Hepatocyte (in vitro differentiated cells): Measurements from ENCODE around the gene ZBTB7C. TPM values are rescaled to one million over a fixed set of nuclear protein-coding genes. Genes with fewer than 3 reads are reported as not detected.

ENCODE experiments used
- DNase-seq: peaks from one replicate; pipeline ENCODE4 v3.0.0-alpha.2; 2016; ENCODE audit warnings: low spot score
- H2AFZ ChIP-seq: fragments of 200-600 bp; sonication (generic); 2 replicates; pipeline ENCODE4 v1.6.0; 2016; ENCODE audit warnings: antibody characterized with exemption, mild to moderate bottlenecking
- H3K27ac ChIP-seq: fragments of 200-600 bp; sonication (generic); 2 replicates; pipeline ENCODE4 v1.5.1; 2016; ENCODE audit warnings: mild to moderate bottlenecking
- H3K27me3 ChIP-seq: fragments of 200-600 bp; sonication (generic); 2 replicates; pipeline ENCODE4 v1.6.1; 2016
- H3K36me3 ChIP-seq: fragments of 200-600 bp; sonication (generic); replicated peaks from 2 replicates; pipeline ENCODE4 v1.5.1; 2016; ENCODE audit warnings: low read depth; ENCODE audit not compliant: insufficient read depth
- H3K4me1 ChIP-seq: fragments of 200-600 bp; sonication (generic); 2 replicates; pipeline ENCODE4 v1.5.1; 2016; ENCODE audit warnings: mild to moderate bottlenecking, moderate library complexity; ENCODE audit not compliant: insufficient read depth
- H3K4me2 ChIP-seq: fragments of 200-600 bp; sonication (generic); 2 replicates; pipeline ENCODE4 v1.6.0; 2016
- H3K4me3 ChIP-seq: fragments of 200-600 bp; sonication (generic); 2 replicates; pipeline ENCODE4 v1.5.1; 2016; ENCODE audit warnings: mild to moderate bottlenecking
- H3K79me2 ChIP-seq: fragments of 200-600 bp; sonication (generic); 2 replicates; pipeline ENCODE4 v1.6.0; 2017; ENCODE audit warnings: mild to moderate bottlenecking
- H3K9me2 ChIP-seq: fragments of 200-600 bp; sonication (generic); replicated peaks from 2 replicates; pipeline ENCODE4 v1.6.0; 2017; ENCODE audit warnings: mild to moderate bottlenecking; ENCODE audit not compliant: insufficient read depth
- H3K9me3 ChIP-seq: fragments of 200-600 bp; sonication (generic); 2 replicates; pipeline ENCODE4 v1.5.1; 2016; ENCODE audit warnings: low read depth, mild to moderate bottlenecking
- H4K20me1 ChIP-seq: fragments of 200-600 bp; sonication (generic); 2 replicates; pipeline ENCODE4 v1.6.0; 2016; ENCODE audit warnings: mild to moderate bottlenecking; ENCODE audit not compliant: insufficient read depth, poor library complexity, severe bottlenecking
- EZH2 ChIP-seq: fragments of 200-600 bp; sonication (generic); IDR thresholded peaks from 2 replicates; pipeline ENCODE4 v1.6.1; 2016; ENCODE audit warnings: antibody characterized with exemption, mild to moderate bottlenecking, borderline replicate concordance
- EZH2phosphoT487 ChIP-seq: fragments of 200-600 bp; sonication (generic); IDR thresholded peaks from one replicate; pipeline ENCODE4 v1.6.1; 2018; ENCODE audit warnings: antibody characterized with exemption, mild to moderate bottlenecking, low read depth, moderate library complexity; ENCODE audit not compliant: unreplicated experiment, severe bottlenecking
- WGBS: methylation state at CpG from one replicate; pipeline ENCODE4 v1.1.6; 2016; ENCODE audit warnings: low lambda C conversion rate; ENCODE audit errors: missing lambda C conversion rate; 5-methylcytosine and 5-hydroxymethylcytosine counted together
- polyA plus RNA-seq: library from polyadenylated mRNA; unstranded; fragments of >200 nt; fragmentation: Nextera tagmentation; extraction: Ambion mirVana; gene quantifications from 2 replicates; pipeline ENCODE4 v1.2.1, GENCODE V29; 2016
- total RNA-seq: library from RNA; depleted of rRNA; stranded (reverse); fragments of >200 nt; gene quantifications from 2 replicates; pipeline ENCODE4 v1.2.3, GENCODE V29; 2014
- TF ChIP-seq, protein P1 (sequence below): fragments of 200-600 bp; sonication (generic); IDR thresholded peaks from 2 replicates; pipeline ENCODE4 v1.5.1; 2016; ENCODE audit warnings: antibody characterized with exemption, mild to moderate bottlenecking; ENCODE audit not compliant: poor library complexity

Gene ZBTB7C
- total and polyA plus RNA-seq, 2 experiments from 2014 or later: 0.70 to 1.0 TPM

GRCh38 chr18:48229552-48229981, 179.6 kb downstream of the ZBTB7C start:
- H3K4me2 ChIP-seq: no peak overlapping the region

GRCh38 chr18:48228841-48229240, 180.3 kb downstream of the ZBTB7C start:
- H3K36me3 ChIP-seq: no peaks in the 10 kb centered on the region

More at GRCh38 chr18:48229552-48229981, 179.6 kb downstream of the ZBTB7C start:
- H3K27ac ChIP-seq: no peak overlapping the region
- no peaks in the 10 kb centered on the region for H3K79me2 ChIP-seq
- no peak for DNase-seq
- H2AFZ ChIP-seq: no peak overlapping the region
- TF ChIP-seq EZH2 (no peak), EZH2phosphoT487 (no peak)
- TF ChIP-seq, protein P1, sequence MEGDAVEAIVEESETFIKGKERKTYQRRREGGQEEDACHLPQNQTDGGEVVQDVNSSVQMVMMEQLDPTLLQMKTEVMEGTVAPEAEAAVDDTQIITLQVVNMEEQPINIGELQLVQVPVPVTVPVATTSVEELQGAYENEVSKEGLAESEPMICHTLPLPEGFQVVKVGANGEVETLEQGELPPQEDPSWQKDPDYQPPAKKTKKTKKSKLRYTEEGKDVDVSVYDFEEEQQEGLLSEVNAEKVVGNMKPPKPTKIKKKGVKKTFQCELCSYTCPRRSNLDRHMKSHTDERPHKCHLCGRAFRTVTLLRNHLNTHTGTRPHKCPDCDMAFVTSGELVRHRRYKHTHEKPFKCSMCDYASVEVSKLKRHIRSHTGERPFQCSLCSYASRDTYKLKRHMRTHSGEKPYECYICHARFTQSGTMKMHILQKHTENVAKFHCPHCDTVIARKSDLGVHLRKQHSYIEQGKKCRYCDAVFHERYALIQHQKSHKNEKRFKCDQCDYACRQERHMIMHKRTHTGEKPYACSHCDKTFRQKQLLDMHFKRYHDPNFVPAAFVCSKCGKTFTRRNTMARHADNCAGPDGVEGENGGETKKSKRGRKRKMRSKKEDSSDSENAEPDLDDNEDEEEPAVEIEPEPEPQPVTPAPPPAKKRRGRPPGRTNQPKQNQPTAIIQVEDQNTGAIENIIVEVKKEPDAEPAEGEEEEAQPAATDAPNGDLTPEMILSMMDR: no peak
- H3K27me3 ChIP-seq: no peaks in the 10 kb centered on the region
- WGBS: 63% methylated on average over 8 of the region's 8 CpGs
- H3K4me3 ChIP-seq: no peak overlapping the region
- H3K9me2 ChIP-seq: no peaks in the 10 kb centered on the region
- no peaks in the 10 kb centered on the region for H3K36me3 ChIP-seq
- H3K4me1 ChIP-seq: no peaks in the 10 kb centered on the region
- H3K9me3 ChIP-seq: no peaks in the 10 kb centered on the region
- no peaks in the 10 kb centered on the region for H4K20me1 ChIP-seq

GRCh38 chr18:48228301-48228715, 180.9 kb downstream of the ZBTB7C start:
- Histone ChIP-seq H3K4me1 (no peaks in the 10 kb centered on the region), H4K20me1 (no peaks in the 10 kb centered on the region), H3K27ac (no peak overlapping the region), H3K4me2 (no peak overlapping the region), H3K27me3 (no peaks in the 10 kb centered on the region), H3K4me3 (no peak overlapping the region), H2AFZ (no peak overlapping the region), H3K36me3 (no peaks in the 10 kb centered on the region), H3K9me2 (no peaks in the 10 kb centered on the region), H3K79me2 (no peaks in the 10 kb centered on the region), H3K9me3 (no peaks in the 10 kb centered on the region)
- WGBS: 84% methylated on average over 2 of the region's 2 CpGs
- TF ChIP-seq EZH2phosphoT487 (no peak), EZH2 (no peak)
- DNase-seq: no peak

More at GRCh38 chr18:48228841-48229240, 180.3 kb downstream of the ZBTB7C start:
- Histone ChIP-seq H2AFZ (no peak overlapping the region), H4K20me1 (no peaks in the 10 kb centered on the region), H3K79me2 (no peaks in the 10 kb centered on the region), H3K27me3 (no peaks in the 10 kb centered on the region), H3K9me2 (no peaks in the 10 kb centered on the region), H3K4me3 (no peak overlapping the region), H3K4me1 (no peaks in the 10 kb centered on the region), H3K4me2 (no peak overlapping the region), H3K9me3 (no peaks in the 10 kb centered on the region), H3K27ac (no peak overlapping the region)
- no peak for DNase-seq
- no peak for TF ChIP-seq EZH2phosphoT487
- TF ChIP-seq EZH2: no peak
- TF ChIP-seq, protein P1: no peak
- 85% methylated on average over 10 of the region's 10 CpGs for WGBS

DNA sequence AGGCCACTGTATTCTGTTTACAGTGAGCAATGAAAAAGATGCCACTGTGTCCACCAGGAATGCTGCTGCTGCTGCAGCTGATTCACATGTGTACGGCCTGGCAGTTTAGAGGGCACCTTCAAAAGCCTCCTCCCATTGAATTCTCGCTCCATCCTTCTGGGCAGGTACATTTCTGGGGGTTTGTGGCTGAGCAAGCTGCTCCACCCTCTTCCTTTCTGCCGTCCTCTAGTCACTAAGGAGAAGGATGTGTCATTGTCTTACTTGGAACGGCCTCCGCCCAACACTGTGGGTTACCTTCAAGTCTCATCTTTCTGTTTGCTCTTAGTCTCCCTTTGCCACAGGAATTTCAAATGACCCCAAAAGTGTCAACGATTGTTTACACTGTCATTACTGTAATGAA, 182.0 kb downstream of the ZBTB7C start:
- no peaks in the 10 kb centered on the region for H4K20me1 ChIP-seq
- WGBS: 84% methylated on average over 6 of the region's 6 CpGs
- H3K9me2 ChIP-seq: no peaks in the 10 kb centered on the region
- TF ChIP-seq, protein P1: no peak
- TF ChIP-seq EZH2phosphoT487: no peak
- no peak for TF ChIP-seq EZH2
- no peak overlapping the region for H3K27ac ChIP-seq
- H3K4me2 ChIP-seq: no peak overlapping the region
- H3K79me2 ChIP-seq: no peaks in the 10 kb centered on the region
- no peak for DNase-seq
- no peak overlapping the region for H3K4me3 ChIP-seq
- H3K9me3 ChIP-seq: no peaks in the 10 kb centered on the region
- H3K4me1 ChIP-seq: no peaks in the 10 kb centered on the region
- H3K27me3 ChIP-seq: no peaks in the 10 kb centered on the region
- H2AFZ ChIP-seq: no peak overlapping the region
- H3K36me3 ChIP-seq: no peaks in the 10 kb centered on the region
